PFSK-1 (cell line): ENCODE results near the gene FMO4.

Experiments
- POLR2AphosphoS5 ChIP-seq: IDR thresholded peaks from 2 replicates; pipeline ENCODE4 v1.6.1; 2012; ENCODE audit warnings: low read depth, mild to moderate bottlenecking, control low read depth, low read length, moderate library complexity
- REST ChIP-seq, 2 experiments: IDR thresholded peaks; 2 replicates each; pipeline versions ENCODE4 v1.6.1 to v1.8.0; 2011 to 2012; ENCODE audit warnings: low read depth in 2 of 2, low read length in 2 of 2, control low read depth in 1 of 2, inconsistent platforms in 1 of 2, mild to moderate bottlenecking in 1 of 2, moderate library complexity in 1 of 2; ENCODE audit not compliant: insufficient read depth in 1 of 2
- SIN3A ChIP-seq: IDR thresholded peaks from 2 replicates; pipeline ENCODE4 v1.6.1; 2012; ENCODE audit warnings: mild to moderate bottlenecking, low read length, moderate library complexity, borderline replicate concordance; ENCODE audit not compliant: insufficient read depth

DNA sequence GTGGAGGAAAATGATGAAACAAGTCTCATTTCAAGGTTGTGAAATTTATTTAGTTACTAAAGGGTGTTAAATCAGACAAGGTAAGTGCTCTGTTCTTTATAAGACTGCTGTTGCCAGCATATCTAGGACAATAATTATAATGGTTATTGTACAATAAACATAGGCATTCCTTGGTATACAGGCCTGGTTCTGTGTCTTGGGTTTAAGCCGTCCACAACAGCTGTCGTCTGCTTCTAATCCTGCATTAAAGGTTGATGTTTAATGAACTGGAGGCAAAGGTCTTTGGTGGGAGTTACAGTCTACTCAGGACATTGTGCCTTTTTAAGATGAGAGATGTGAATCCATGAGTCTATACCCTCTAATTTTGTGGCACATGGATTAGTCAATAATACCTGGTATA is 23.4 kb upstream of the FMO4 start:
- TF ChIP-seq REST (IDR thresholded peaks at IDR 0.05; ENCODE audit: insufficient read depth in 1 of 2, low read depth in 2 of 2, low read length in 2 of 2) (no peak), SIN3A (no peak), POLR2AphosphoS5 (no peak)
